Esophagus muscularis mucosa (tissue), 4 donors: Measurements from ENCODE around the gene PRR15L. TPM values are rescaled to one million over a fixed set of nuclear protein-coding genes. Genes with fewer than 3 reads are reported as not detected.

ENCODE experiments used
- DNase-seq: peaks from one replicate; pipeline ENCODE4 v3.0.0-alpha.2; 2017; ENCODE audit errors: extremely low spot score
- H3K27ac ChIP-seq, 4 donors: fragments of 200-600 bp; sonication (generic); replicated peaks in 1 of 4; 1 replicate in 3 of 4; 2 replicates in 1 of 4; pipeline ENCODE4 v1.5.1; 2016 to 2019; ENCODE audit warnings: mild to moderate bottlenecking in 1 of 4
- H3K27me3 ChIP-seq, 4 donors: fragments of 200-600 bp; sonication (generic); one replicate each; pipeline versions ENCODE4 v1.5.1 to v1.6.0; 2016 to 2019
- H3K36me3 ChIP-seq, 4 donors: fragments of 200-600 bp; sonication (generic); one replicate each; pipeline ENCODE4 v1.5.1; 2016 to 2019
- H3K4me1 ChIP-seq, 4 donors: fragments of 200-600 bp; sonication (generic); one replicate each; pipeline ENCODE4 v1.5.1; 2016 to 2019
- H3K4me3 ChIP-seq, 4 donors: fragments of 200-600 bp; sonication (generic); 1 replicate in 2 of 4; 2 replicates in 2 of 4; pipeline ENCODE4 v1.5.1; 2016 to 2019; ENCODE audit warnings: mild to moderate bottlenecking in 4 of 4, moderate library complexity in 1 of 4
- H3K9me3 ChIP-seq, 4 donors: fragments of 200-600 bp; sonication (generic); 1 replicate in 3 of 4; 2 replicates in 1 of 4; pipeline ENCODE4 v1.5.1; 2016 to 2019
- CTCF ChIP-seq, 3 experiments: fragments of 200-600 bp in 2 of 3; fragments of 450-650 bp in 1 of 3; sonication (generic) in 2 of 3; IDR thresholded peaks; one replicate each; pipeline ENCODE4 v1.5.1; 2017 to 2019; ENCODE audit warnings: antibody characterized with exemption in 3 of 3, mild to moderate bottlenecking in 2 of 3, moderate library complexity in 1 of 3
- EP300 ChIP-seq: sonication (generic); formaldehyde crosslinking; IDR thresholded peaks from one replicate; pipeline ENCODE4 v1.6.1; 2017; ENCODE audit warnings: antibody characterized with exemption
- POLR2A ChIP-seq: fragments of 450-650 bp; IDR thresholded peaks from one replicate; pipeline ENCODE4 v1.6.1; 2017; ENCODE audit warnings: antibody characterized with exemption, moderate library complexity, mild to moderate bottlenecking, low read depth
- POLR2AphosphoS5 ChIP-seq, 2 donors: sonication (generic); formaldehyde crosslinking; IDR thresholded peaks; one replicate each; pipeline ENCODE4 v1.6.1; 2017; ENCODE audit warnings: antibody characterized with exemption in 2 of 2
- WGBS: methylation state at CpG from one replicate; pipeline ENCODE4 v1.1.5; 2018; 5-methylcytosine and 5-hydroxymethylcytosine counted together
- intact Hi-C: fragments of 100-400 bp; cut with DNase I; formaldehyde crosslinking; loops from one replicate; pipeline ENCODE4 v1.15.1; 2023
- total RNA-seq, 4 donors: library from RNA; depleted of rRNA; stranded (reverse); fragments of >200 nt; gene quantifications; one replicate each; pipeline versions ENCODE4 v1.1.0 to v1.2.1, GENCODE V29; 2016

PRR15L gene
- total RNA-seq, 4 donors from 2014 or later = not detected

GRCh38 chr17:47986520-47986919, 28.8 kb upstream of the PRR15L start:
- intact Hi-C loops = no loop called here
- TF ChIP-seq POLR2AphosphoS5 (IDR thresholded peaks at IDR 0.05) = no peak
- TF ChIP-seq EP300 = no peak
- TF ChIP-seq POLR2A = no peak
- no peak for TF ChIP-seq CTCF (IDR thresholded peaks at IDR 0.05)
- no peak overlapping the region for H3K4me3 ChIP-seq
- no peak for DNase-seq
- no peaks in the 10 kb centered on the region for H3K27me3 ChIP-seq
- peaks cover 0 to 25% (median 20%) of the 10 kb centered on the region in 4 donors for H3K36me3 ChIP-seq
- peak overlapping the region in 1 of 4 donors; percentile 61 for H3K27ac ChIP-seq
- no peaks in the 10 kb centered on the region for H3K9me3 ChIP-seq
- 88% methylated on average over 5 of the region's 5 CpGs for WGBS
- H3K4me1 ChIP-seq = peaks cover 0 to 17% (median 13%) of the 10 kb centered on the region in 4 donors

GRCh38 chr17:47983492-47984223, 26.0 kb upstream of the PRR15L start:
- DNase-seq = no peak
- Histone ChIP-seq H3K27me3 (no peaks in the 10 kb centered on the region), H3K4me1 (peaks cover 0 to 17% (median 13%) of the 10 kb centered on the region in 4 donors), H3K36me3 (peaks cover 15 to 54% (median 49%) of the 10 kb centered on the region in 4 donors), H3K4me3 (no peak overlapping the region), H3K9me3 (no peaks in the 10 kb centered on the region), H3K27ac (no peak overlapping the region)
- intact Hi-C loops = no loop called here
- TF ChIP-seq EP300 (no peak), CTCF (IDR thresholded peaks at IDR 0.05) (no peak), POLR2A (no peak), POLR2AphosphoS5 (IDR thresholded peaks at IDR 0.05) (no peak)
- WGBS = 72% methylated on average over 11 of the region's 11 CpGs

GRCh38 chr17:47982645-47983390, 25.1 kb upstream of the PRR15L start:
- Histone ChIP-seq H3K27me3 (no peaks in the 10 kb centered on the region), H3K36me3 (peaks cover 20 to 62% (median 57%) of the 10 kb centered on the region in 4 donors), H3K4me3 (no peak overlapping the region), H3K4me1 (peaks cover 0 to 15% (median 10%) of the 10 kb centered on the region in 4 donors), H3K9me3 (no peaks in the 10 kb centered on the region), H3K27ac (no peak overlapping the region)
- DNase-seq = no peak
- WGBS = 87% methylated on average over 7 of the region's 9 CpGs
- no peak for TF ChIP-seq POLR2A
- no peak for TF ChIP-seq POLR2AphosphoS5 (IDR thresholded peaks at IDR 0.05)
- no peak for TF ChIP-seq CTCF (IDR thresholded peaks at IDR 0.05)
- TF ChIP-seq EP300 = no peak
- intact Hi-C loops = no loop called here

- TF ChIP-seq POLR2AphosphoS5 (IDR thresholded peaks at IDR 0.05) = no peak
- H3K4me3 ChIP-seq = no peak overlapping the region
- DNase-seq = no peak
- peaks cover 0 to 8% (median 3%) of the 10 kb centered on the region in 4 donors for H3K4me1 ChIP-seq
- H3K9me3 ChIP-seq = no peaks in the 10 kb centered on the region
- peaks cover 26 to 69% (median 64%) of the 10 kb centered on the region in 4 donors for H3K36me3 ChIP-seq
- no peaks in the 10 kb centered on the region for H3K27me3 ChIP-seq
- 74% methylated on average over 14 of the region's 14 CpGs for WGBS
- intact Hi-C loops = no loop called here
- no peak overlapping the region for H3K27ac ChIP-seq
These were observed 24.5 kb upstream of the PRR15L start for GRCh38 chr17:47982091-47982617.

- no peak overlapping the region for H3K4me3 ChIP-seq
- H3K27ac ChIP-seq = no peak overlapping the region
- no peak for TF ChIP-seq EP300
- TF ChIP-seq POLR2AphosphoS5 (IDR thresholded peaks at IDR 0.05) = no peak
- TF ChIP-seq CTCF (IDR thresholded peaks at IDR 0.05) = no peak
- no peak for TF ChIP-seq POLR2A
- no peak for DNase-seq
- H3K4me1 ChIP-seq = peaks cover 0 to 4% (median 0%) of the 10 kb centered on the region in 4 donors
- H3K36me3 ChIP-seq = peaks cover 26 to 76% (median 70%) of the 10 kb centered on the region in 4 donors
- 96% methylated on average over 9 of the region's 9 CpGs for WGBS
- H3K27me3 ChIP-seq = no peaks in the 10 kb centered on the region
- H3K9me3 ChIP-seq = no peaks in the 10 kb centered on the region
- intact Hi-C loops = no loop called here
These were observed 23.8 kb upstream of the PRR15L start for GRCh38 chr17:47981462-47981861.
